Mesothelial cell of epicardium (in vitro differentiated cells): ENCODE results near the gene F2. TPM values are rescaled to one million over a fixed set of nuclear protein-coding genes. Genes with fewer than 3 reads are reported as not detected.
"Not testable (repeated sequence)": the region's sequence is repeated elsewhere in the genome, so short reads cannot be mapped to it uniquely, and the experiment has no call there.

Experiments used
- DNase-seq, 2 experiments: peaks; one replicate each; pipeline ENCODE4 v3.0.0; 2021; ENCODE audit warnings: low spot score in 2 of 2; ENCODE audit not compliant: unreplicated experiment in 2 of 2
- H3K27ac Mint-ChIP-seq: 2 replicates; pipeline ENCODE4 v1.8.0; 2021; ENCODE audit warnings: mixed read lengths
- H3K27me3 Mint-ChIP-seq: 2 replicates; pipeline ENCODE4 v1.8.0; 2021; ENCODE audit warnings: low read depth, mixed read lengths
- H3K36me3 Mint-ChIP-seq: 2 replicates; pipeline ENCODE4 v1.8.0; 2021; ENCODE audit warnings: mixed read lengths
- H3K4me1 Mint-ChIP-seq: 2 replicates; pipeline ENCODE4 v1.8.0; 2021; ENCODE audit warnings: mixed read lengths
- H3K4me3 Mint-ChIP-seq: 2 replicates; pipeline ENCODE4 v1.8.0; 2021; ENCODE audit warnings: mild to moderate bottlenecking, moderate library complexity, mixed read lengths
- H3K9me3 Mint-ChIP-seq: 2 replicates; pipeline ENCODE4 v1.8.0; 2021; ENCODE audit warnings: mixed read lengths
- total RNA-seq: library from RNA; stranded (reverse); gene quantifications from 3 replicates; pipeline ENCODE4 v1.2.1, GENCODE V29; 2021
- TF ChIP-seq, protein P1 (sequence below): fragments of 200-600 bp; sonication (generic); IDR thresholded peaks from one replicate; pipeline ENCODE4 v1.5.0; 2021; ENCODE audit warnings: antibody characterized with exemption; ENCODE audit not compliant: unreplicated experiment

Gene F2
- total RNA-seq, 1 donor from 2014 or later = not detected

DNA sequence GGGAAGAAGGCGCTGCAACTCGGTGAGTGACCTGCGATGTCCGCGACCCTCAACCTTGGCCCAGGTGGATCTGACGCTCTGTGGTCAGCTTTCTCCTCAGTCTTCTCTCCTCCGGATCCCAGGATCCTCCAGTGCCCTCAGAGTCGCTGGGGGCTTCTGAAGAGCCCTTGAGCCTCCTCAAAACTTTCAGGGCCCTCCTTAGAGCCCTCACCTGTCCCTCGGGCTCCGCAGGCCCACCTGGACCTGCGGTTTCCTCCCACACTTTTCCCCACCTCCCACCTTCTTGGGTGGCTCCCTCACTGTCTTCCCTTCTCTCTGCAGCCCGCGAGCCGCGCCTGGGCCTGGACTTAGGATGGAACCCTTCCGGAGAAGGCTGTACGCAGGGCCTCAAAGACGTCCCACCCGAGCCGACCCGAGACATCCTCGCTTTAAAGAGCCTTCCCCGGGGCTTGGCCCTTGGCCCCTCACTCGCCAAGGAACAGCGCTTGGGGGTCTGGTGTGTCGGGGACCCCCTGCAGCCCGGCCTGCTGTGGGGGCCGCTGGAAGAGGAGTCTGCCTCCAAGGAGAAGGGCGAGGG, 17.8 kb upstream of the F2 start:
- no peaks in the 10 kb centered on the region for H3K27me3 Mint-ChIP-seq

DNA sequence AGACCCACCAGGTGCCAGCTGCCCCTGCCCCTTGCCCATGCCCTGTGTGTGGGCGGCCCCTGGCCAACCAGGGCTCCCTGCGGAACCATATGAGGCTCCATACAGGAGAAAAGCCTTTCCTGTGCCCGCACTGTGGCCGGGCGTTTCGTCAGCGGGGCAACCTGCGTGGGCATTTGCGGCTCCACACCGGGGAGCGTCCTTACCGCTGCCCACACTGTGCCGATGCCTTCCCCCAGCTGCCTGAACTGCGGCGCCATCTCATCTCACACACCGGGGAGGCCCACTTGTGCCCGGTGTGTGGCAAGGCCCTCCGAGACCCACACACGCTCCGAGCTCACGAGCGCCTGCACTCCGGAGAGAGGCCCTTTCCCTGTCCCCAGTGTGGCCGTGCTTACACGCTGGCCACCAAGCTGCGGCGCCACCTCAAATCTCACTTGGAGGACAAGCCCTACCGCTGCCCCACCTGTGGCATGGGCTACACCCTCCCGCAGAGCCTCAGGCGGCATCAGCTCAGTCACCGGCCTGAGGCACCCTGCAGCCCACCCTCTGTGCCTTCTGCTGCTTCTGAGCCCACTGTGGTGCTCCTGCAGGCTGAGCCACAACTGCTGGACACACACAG, 13.8 kb upstream of the F2 start:
- TF ChIP-seq, protein P1, sequence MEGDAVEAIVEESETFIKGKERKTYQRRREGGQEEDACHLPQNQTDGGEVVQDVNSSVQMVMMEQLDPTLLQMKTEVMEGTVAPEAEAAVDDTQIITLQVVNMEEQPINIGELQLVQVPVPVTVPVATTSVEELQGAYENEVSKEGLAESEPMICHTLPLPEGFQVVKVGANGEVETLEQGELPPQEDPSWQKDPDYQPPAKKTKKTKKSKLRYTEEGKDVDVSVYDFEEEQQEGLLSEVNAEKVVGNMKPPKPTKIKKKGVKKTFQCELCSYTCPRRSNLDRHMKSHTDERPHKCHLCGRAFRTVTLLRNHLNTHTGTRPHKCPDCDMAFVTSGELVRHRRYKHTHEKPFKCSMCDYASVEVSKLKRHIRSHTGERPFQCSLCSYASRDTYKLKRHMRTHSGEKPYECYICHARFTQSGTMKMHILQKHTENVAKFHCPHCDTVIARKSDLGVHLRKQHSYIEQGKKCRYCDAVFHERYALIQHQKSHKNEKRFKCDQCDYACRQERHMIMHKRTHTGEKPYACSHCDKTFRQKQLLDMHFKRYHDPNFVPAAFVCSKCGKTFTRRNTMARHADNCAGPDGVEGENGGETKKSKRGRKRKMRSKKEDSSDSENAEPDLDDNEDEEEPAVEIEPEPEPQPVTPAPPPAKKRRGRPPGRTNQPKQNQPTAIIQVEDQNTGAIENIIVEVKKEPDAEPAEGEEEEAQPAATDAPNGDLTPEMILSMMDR = no peak
- no peaks in the 10 kb centered on the region for H3K9me3 Mint-ChIP-seq
- peaks cover 30% of the 10 kb centered on the region for H3K36me3 Mint-ChIP-seq
- H3K27me3 Mint-ChIP-seq = no peaks in the 10 kb centered on the region
- no peak overlapping the region for H3K4me3 Mint-ChIP-seq
- H3K27ac Mint-ChIP-seq = no peak overlapping the region
- no peak for DNase-seq
- peaks cover 18% of the 10 kb centered on the region for H3K4me1 Mint-ChIP-seq

More for the DNA sequence above, 17.8 kb upstream of the F2 start:
- Mint-ChIP-seq H3K4me3 (peak overlapping the region; percentile 100), H3K9me3 (no peaks in the 10 kb centered on the region), H3K4me1 (peaks cover 33% of the 10 kb centered on the region), H3K27ac (peak overlapping the region; percentile 99), H3K36me3 (peaks cover 19% of the 10 kb centered on the region)
- TF ChIP-seq, protein P1 = no peak
- no peak for DNase-seq

DNA sequence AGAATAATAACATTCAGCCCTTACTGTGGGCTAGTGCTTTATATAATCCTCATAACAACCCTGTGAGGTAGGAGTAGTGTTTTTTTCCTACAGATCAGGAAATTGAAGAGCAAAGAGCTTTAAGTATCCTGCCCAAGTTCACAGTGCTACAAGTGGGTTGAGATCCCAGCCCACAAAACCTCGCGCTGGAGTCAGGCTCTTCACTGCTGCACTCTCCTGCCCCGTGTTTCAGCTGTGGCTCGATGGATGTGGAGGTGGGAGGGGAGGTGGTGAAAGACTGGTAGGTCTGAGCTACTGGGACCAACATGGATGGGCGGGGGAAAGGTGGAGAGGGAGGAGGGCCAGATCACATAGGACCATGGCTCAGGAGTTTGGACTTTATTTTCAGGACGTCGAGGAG, 12.1 kb upstream of the F2 start:
- TF ChIP-seq, protein P1 = no peak
- Mint-ChIP-seq H3K4me1 (peaks cover 8% of the 10 kb centered on the region), H3K27me3 (no peaks in the 10 kb centered on the region), H3K27ac (no peak overlapping the region), H3K9me3 (no peaks in the 10 kb centered on the region), H3K4me3 (no peak overlapping the region), H3K36me3 (peaks cover 26% of the 10 kb centered on the region)
- no peak for DNase-seq

DNA sequence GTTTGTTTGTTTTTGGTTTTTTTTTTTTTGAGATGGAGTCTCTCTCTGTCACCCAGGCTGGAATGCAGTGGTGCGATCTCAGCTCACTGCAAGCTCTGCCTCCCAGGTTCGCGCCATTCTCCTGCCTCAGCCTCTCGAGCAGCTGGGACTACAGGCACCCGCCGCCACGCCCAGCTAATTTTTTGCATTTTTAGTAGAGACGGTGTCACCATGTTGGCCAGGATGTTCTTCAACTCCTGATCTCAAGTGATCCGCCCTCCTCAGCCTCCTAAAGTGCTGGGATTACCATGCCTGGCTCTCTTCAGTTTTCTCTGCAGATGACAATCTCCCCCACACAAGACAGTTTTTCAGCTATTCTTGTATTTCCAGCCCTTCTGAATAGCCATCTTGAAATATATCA, 9.7 kb upstream of the F2 start:
- H3K27me3 Mint-ChIP-seq, H3K4me3 Mint-ChIP-seq, DNase-seq, H3K4me1 Mint-ChIP-seq, H3K9me3 Mint-ChIP-seq, H3K27ac Mint-ChIP-seq: not testable (repeated sequence)
- peaks cover 15% of the 10 kb centered on the region for H3K36me3 Mint-ChIP-seq

DNA sequence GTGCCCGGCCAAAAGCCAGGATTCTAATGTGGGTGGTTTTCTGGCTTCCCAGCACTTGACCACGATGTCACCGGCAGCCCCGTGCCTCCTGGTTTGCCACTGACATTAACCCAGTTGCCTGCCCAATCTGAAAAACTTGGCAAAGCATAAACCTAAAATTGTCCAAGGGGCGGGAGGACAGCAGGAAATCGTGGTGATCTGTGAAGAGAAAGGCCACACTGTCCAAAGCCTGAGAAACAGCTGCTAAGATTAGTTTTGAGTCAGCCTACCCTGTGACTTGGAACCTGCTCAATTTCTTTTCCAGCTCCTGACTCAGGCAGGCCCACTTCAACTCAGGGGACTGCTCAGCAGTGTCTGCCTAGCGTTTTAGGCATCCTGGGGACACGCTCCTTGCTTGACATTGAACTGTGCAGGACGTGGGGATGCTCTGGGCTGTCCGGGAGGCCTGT, 8.2 kb upstream of the F2 start:
- Mint-ChIP-seq H3K4me3 (no peak overlapping the region), H3K27ac (no peak overlapping the region), H3K4me1 (no peaks in the 10 kb centered on the region), H3K9me3 (no peaks in the 10 kb centered on the region), H3K27me3 (no peaks in the 10 kb centered on the region), H3K36me3 (peaks cover 11% of the 10 kb centered on the region)
- TF ChIP-seq, protein P1 = no peak
- no peak for DNase-seq

DNA sequence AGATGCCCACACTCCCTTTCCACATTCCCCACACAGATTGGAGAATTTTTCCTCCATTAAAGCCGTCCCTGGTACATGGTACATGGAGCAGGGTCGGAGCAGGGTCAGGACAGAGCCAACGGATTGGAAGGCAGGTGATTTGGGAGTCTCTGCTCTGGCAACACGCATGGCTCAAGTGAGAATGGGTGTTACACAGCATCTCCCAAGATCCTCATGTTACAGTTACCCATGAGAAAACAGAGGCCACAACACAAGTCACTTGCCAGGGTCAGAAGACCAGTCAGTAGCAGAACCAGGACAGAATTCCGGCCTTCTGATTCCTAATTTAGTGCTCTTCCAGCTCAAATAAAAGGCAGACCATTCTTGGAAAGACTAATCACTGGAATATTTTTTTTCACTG, 7.7 kb upstream of the F2 start:
- no peak overlapping the region for H3K4me3 Mint-ChIP-seq
- no peaks in the 10 kb centered on the region for H3K27me3 Mint-ChIP-seq
- no peak for DNase-seq
- peaks cover 11% of the 10 kb centered on the region for H3K36me3 Mint-ChIP-seq
- no peaks in the 10 kb centered on the region for H3K4me1 Mint-ChIP-seq
- H3K9me3 Mint-ChIP-seq = no peaks in the 10 kb centered on the region
- no peak overlapping the region for H3K27ac Mint-ChIP-seq
- TF ChIP-seq, protein P1 = no peak
